Tibial nerve (tissue), 3 donors: ENCODE results near the gene TUBB4B.

Experiments used
- POLR2A ChIP-seq, 2 donors: fragments of 450-650 bp; IDR thresholded peaks; one replicate each; pipeline ENCODE4 v1.6.1; 2017; ENCODE audit warnings: antibody characterized with exemption in 2 of 2, mild to moderate bottlenecking in 2 of 2, moderate library complexity in 2 of 2
- TF ChIP-seq, protein P1 (sequence below), 5 experiments: fragments of 200-600 bp in 3 of 5; fragments of 450-650 bp in 2 of 5; sonication (generic) in 3 of 5; IDR thresholded peaks; one replicate each; pipeline ENCODE4 v1.5.1; 2016 to 2019; ENCODE audit warnings: antibody characterized with exemption in 5 of 5, mild to moderate bottlenecking in 3 of 5, moderate library complexity in 2 of 5

DNA sequence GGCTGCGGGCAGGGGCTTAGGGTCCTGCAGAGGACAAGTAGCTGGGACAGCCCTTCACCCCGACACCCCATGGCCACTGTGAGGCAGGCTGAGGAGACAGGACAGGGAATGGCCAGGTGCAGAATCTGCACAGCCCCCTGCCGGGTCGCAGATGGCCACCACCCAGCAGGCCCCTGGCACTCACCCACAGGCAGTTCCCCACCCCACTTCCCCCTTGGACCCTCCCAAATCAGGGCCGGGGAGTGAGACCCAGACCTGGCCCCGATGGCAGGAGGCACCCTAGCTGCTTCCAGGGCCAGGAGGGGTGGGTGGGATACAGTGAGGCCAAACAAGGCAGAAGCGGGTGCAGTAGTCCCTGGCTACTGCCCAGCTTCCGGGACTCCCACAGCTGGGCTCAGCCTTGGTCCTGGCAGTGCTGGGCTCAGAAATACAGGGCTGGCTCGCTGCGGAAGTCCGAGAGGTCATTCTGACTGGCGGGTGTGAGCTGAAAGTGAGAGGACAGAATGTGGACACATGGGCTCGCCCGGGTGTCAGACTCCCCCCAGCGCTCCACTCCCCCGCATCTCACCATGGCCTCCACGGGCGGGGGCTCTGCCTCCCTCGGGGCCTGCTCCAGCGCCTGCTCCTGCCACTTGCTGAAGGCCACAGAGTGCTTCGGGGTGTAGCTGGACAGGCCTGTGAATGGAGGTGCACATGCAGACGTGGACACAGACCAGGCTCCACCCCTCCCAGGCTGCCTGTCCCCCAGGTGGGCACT, 49.2 kb upstream of the TUBB4B start:
- no peak for TF ChIP-seq POLR2A (IDR thresholded peaks at IDR 0.05)
- TF ChIP-seq, protein P1, sequence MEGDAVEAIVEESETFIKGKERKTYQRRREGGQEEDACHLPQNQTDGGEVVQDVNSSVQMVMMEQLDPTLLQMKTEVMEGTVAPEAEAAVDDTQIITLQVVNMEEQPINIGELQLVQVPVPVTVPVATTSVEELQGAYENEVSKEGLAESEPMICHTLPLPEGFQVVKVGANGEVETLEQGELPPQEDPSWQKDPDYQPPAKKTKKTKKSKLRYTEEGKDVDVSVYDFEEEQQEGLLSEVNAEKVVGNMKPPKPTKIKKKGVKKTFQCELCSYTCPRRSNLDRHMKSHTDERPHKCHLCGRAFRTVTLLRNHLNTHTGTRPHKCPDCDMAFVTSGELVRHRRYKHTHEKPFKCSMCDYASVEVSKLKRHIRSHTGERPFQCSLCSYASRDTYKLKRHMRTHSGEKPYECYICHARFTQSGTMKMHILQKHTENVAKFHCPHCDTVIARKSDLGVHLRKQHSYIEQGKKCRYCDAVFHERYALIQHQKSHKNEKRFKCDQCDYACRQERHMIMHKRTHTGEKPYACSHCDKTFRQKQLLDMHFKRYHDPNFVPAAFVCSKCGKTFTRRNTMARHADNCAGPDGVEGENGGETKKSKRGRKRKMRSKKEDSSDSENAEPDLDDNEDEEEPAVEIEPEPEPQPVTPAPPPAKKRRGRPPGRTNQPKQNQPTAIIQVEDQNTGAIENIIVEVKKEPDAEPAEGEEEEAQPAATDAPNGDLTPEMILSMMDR (IDR thresholded peaks at IDR 0.05): no peak
